T-helper 2 cell treated with Interferon-gamma antibody and Interleukin-4, amounts not matched to agents 5 μg/mL and 100 μg/mL, for 36 hours (primary cell): ENCODE measurements around the gene SPDYE17.
"Not testable (repeated sequence)": the region's sequence is repeated elsewhere in the genome, so short reads cannot be mapped to it uniquely, and the experiment has no call there.

ENCODE experiments used
- DNase-seq: peaks from one replicate; pipeline ENCODE4 v3.0.0; 2021; ENCODE audit warnings: low spot score
- H3K27ac Mint-ChIP-seq: one replicate; pipeline ENCODE4 v1.8.0; 2021; ENCODE audit warnings: mild to moderate bottlenecking, mixed read lengths
- H3K27me3 Mint-ChIP-seq: one replicate; pipeline ENCODE4 v1.8.0; 2021; ENCODE audit warnings: low read depth, mixed read lengths
- H3K36me3 Mint-ChIP-seq: one replicate; pipeline ENCODE4 v1.8.0; 2021; ENCODE audit warnings: low read depth, mixed read lengths
- H3K4me1 Mint-ChIP-seq: one replicate; pipeline ENCODE4 v1.8.0; 2021; ENCODE audit warnings: low read depth, mixed read lengths
- H3K4me3 Mint-ChIP-seq: one replicate; pipeline ENCODE4 v1.8.0; 2022; ENCODE audit warnings: mild to moderate bottlenecking, moderate library complexity, mixed read lengths
- H3K9me3 Mint-ChIP-seq: one replicate; pipeline ENCODE4 v1.8.0; 2021; ENCODE audit warnings: mixed read lengths

SPDYE17 gene, protein sequence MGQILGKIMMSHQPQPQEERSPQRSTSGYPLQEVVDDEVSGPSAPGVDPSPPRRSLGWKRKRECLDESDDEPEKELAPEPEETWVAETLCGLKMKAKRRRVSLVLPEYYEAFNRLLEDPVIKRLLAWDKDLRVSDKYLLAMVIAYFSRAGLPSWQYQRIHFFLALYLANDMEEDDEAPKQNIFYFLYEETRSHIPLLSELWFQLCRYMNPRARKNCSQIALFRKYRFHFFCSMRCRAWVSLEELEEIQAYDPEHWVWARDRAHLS

DNA sequence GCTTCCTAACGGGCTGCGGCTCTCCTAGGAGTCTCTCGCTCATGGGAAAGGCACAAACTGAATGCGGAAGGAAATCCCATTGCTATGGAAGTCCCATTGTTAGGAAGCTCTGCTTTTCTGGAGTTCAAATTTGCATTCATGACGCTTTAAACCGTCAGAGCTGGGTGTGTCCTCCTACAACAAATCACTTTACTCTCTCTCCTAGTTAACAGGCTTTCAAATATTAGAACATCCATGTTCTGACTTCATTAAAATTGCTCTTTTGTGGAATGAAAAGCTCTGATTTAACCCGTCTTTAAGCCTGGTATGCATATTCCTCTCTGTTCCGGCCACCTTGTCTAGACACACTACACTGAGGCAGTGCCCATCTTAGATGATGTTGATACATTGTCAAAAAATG lies at the start of gene SPDYE17:
Gene SPDYE17 (minus strand): TSS at position 101 of the 400 bp plus-strand sequence. CDS start 1,791 bp downstream, outside the sequence.
- DNase-seq, H3K27me3 Mint-ChIP-seq, H3K4me1 Mint-ChIP-seq, H3K27ac Mint-ChIP-seq, H3K36me3 Mint-ChIP-seq, H3K9me3 Mint-ChIP-seq, H3K4me3 Mint-ChIP-seq: not testable (repeated sequence)

DNA sequence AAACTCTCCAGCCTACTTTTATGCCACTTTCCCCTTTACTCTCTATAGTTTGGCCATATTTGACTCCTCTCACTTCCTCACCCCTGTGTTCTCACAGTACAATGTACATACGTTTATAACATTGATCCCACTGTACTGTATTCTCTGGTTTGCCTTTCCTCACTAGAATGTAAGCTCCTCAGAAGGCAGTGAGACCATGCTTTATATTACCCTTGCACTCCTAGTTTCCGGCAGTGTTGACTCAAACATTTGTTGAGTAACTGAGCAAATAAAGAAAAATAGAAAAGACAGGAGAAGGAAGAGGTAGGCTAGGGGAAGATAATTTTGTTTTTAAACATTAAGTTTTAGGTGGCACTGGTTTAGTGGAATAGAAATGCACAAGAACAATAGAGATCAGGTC lies 48.1 kb upstream of the SPDYE17 start:
- not testable (repeated sequence) for H3K4me3 Mint-ChIP-seq, H3K9me3 Mint-ChIP-seq, H3K36me3 Mint-ChIP-seq, DNase-seq, H3K27me3 Mint-ChIP-seq, H3K4me1 Mint-ChIP-seq
- peak overlapping the region; percentile 36 for H3K27ac Mint-ChIP-seq

DNA sequence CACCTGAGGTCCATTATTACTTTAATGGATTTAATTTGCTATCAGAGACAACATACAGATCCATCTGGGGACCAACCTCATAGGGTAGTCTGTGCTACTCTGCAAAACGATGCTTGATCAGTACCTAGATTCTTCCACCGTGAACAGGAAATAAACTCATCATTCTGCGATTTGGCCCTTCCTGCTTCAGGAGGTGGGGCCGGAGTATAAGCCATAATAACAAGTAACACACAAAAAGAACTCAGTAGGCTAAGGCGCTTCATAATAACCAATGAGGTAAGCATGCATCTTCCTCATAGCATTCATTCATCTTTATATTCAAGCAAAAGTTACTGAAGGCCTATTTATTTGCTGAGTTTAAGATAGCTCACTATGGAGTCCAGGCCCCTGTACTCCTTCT lies 47.5 kb upstream of the SPDYE17 start:
- H3K4me3 Mint-ChIP-seq, H3K27me3 Mint-ChIP-seq, H3K36me3 Mint-ChIP-seq, H3K9me3 Mint-ChIP-seq, DNase-seq, H3K27ac Mint-ChIP-seq, H3K4me1 Mint-ChIP-seq: not testable (repeated sequence)

DNA sequence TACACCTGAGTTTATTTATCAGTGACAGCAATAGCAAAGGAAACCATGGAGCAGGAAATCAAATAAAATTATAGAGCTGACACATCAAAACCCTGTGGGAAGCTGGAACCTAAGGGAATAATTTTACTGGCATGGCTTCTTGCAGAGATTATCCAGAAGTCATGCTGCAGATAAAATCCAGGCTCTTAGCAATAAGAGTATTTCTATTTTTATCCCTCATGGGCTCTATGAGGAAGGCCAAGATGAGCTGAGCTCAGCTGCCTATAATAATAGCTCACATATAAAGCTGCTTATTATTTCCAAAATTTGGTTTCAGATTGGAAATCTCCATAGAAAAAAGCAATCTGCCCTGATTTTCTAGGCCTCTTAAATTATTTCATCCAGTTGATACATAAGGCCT lies 47.0 kb upstream of the SPDYE17 start:
- H3K9me3 Mint-ChIP-seq, DNase-seq, H3K4me1 Mint-ChIP-seq, H3K4me3 Mint-ChIP-seq, H3K27ac Mint-ChIP-seq, H3K27me3 Mint-ChIP-seq: not testable (repeated sequence)
- H3K36me3 Mint-ChIP-seq = peaks cover 11% of the 10 kb centered on the region

DNA sequence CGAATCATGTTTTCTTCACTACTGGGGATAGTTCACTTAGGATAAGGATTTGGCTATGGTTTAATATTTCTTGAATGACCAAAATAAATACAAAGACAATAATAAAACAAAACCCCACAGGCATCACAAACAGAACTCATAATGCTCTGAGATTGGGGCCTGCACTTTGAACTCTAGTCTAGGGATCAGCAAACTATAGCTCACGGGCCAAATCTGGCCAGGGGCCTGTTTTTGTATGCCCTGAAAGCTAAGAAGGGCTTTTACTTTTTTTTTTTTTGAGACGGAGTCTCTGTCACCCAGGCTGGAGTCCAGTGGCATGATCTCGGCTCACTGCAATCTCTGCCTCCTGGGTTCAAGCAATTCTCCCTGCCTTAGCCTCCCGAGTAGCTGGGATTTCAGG lies 44.9 kb upstream of the SPDYE17 start:
- H3K27ac Mint-ChIP-seq, DNase-seq, H3K4me1 Mint-ChIP-seq, H3K4me3 Mint-ChIP-seq, H3K9me3 Mint-ChIP-seq, H3K27me3 Mint-ChIP-seq: not testable (repeated sequence)
- peaks cover 11% of the 10 kb centered on the region for H3K36me3 Mint-ChIP-seq

DNA sequence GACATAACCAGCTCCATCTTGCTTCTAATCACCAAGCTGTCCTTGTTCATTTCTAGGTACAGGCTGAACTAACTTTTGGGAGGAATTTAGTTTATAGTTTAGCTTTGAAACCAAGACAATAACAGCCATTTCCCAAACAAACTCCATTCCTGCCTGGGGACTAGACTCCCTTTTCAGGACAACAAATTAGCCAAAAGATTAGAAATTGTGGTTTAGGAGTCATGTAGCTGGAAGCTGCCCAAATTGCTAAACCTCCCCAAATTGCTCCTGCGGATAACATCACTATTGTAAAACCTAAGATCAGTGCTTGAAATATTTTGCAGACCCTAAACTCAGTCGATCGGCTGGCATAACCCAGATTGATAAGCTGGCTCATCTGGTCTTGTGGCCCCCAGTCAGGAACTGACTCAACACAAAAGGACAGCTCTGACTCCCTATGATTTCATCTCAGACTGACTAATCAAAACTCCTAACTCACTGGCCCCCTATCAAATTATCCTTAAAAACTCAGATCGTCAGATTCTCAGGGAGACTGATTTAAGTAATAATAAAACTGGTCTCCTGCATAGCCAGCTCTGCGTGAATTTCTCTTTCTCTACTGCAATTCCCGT lies 42.7 kb upstream of the SPDYE17 start:
- not testable (repeated sequence) for H3K4me1 Mint-ChIP-seq, H3K4me3 Mint-ChIP-seq, H3K27me3 Mint-ChIP-seq, H3K27ac Mint-ChIP-seq, H3K9me3 Mint-ChIP-seq, DNase-seq
- H3K36me3 Mint-ChIP-seq = peaks cover 21% of the 10 kb centered on the region

DNA sequence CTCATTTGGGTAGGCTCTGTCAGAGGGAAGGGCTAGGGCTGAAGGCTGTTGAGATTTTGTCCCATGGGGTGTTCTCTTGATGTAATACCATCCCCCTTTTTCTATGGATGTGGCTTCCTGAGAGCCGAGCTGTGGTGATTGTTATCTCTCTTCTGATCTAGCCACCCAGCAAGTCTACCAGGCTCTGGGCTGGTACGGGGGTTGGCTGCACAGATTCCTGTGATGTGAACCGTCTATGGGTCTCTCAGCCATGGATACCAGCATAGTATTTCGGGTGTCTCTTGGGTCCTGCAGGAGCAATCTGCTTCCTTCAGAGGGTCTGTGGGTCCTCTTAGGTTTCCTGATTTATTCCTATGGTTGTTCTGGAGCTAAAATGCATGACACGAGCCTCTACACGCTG lies 38.9 kb upstream of the SPDYE17 start:
- not testable (repeated sequence) for DNase-seq, H3K4me3 Mint-ChIP-seq, H3K9me3 Mint-ChIP-seq, H3K4me1 Mint-ChIP-seq, H3K27ac Mint-ChIP-seq, H3K27me3 Mint-ChIP-seq
- H3K36me3 Mint-ChIP-seq = peaks cover 25% of the 10 kb centered on the region

DNA sequence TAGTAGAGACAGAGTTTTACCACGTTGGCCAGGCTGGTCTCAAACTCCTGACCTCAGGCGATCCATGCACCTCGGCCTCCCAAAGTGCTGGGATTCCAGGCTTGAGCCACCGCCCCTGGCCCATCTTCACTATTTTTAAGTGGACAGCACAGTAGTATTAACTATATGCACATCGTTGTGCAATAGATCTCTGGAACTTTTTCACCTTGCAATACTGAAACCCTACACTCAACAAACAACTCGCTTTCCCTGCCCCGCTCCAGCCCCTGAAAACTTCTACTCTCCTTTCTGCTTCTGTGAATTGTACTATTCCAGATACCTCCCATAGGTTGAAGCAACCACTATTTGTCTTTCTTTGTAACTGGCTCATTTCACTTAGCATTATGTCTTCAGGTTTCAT lies 33.7 kb upstream of the SPDYE17 start:
- H3K4me3 Mint-ChIP-seq, H3K27me3 Mint-ChIP-seq, DNase-seq, H3K9me3 Mint-ChIP-seq, H3K4me1 Mint-ChIP-seq, H3K27ac Mint-ChIP-seq: not testable (repeated sequence)
- peaks cover 15% of the 10 kb centered on the region for H3K36me3 Mint-ChIP-seq

DNA sequence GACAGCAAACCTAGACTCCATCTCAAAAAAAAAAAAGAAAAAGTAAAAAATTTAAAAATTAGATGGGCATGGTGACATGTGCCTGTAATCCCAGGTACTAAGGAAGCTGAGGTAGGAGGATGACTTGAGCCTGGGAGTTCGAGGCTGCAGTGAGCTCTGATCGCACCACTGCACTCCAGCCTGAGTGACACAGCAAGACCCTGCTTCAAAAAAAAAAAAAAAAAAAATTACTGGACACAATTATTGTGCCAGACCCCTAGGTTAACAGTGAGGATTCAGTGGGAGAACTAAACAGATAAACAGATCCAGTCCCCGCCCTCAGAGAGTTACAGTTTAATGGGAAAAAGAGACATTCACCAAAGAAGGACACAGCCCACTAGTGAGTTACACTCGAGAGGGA lies 31.6 kb upstream of the SPDYE17 start:
- not testable (repeated sequence) for DNase-seq, H3K36me3 Mint-ChIP-seq, H3K27me3 Mint-ChIP-seq, H3K27ac Mint-ChIP-seq, H3K4me1 Mint-ChIP-seq, H3K9me3 Mint-ChIP-seq, H3K4me3 Mint-ChIP-seq

DNA sequence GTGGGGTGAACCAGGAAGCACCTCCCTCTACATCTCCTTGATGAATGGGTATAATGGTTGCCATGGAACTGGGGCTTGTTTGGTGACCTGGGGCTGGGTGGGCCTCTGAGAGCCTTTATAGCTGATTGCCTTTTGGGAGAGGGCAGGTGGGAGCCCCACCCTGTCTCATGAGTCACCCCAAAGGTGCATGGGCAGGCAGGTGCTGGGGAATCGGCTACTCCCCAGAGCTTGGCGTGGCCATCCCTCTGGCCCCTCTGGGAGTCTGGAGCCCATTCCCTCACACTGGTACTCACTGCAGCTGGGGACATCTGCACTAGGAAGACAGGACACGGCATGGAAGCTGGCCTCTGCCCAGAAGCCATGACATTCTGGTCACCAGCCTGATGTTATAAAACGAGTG lies 30.4 kb upstream of the SPDYE17 start, which contains the start of gene SPDYE18:
Gene SPDYE18 (minus strand): TSS at position 2 of the 400 bp plus-strand sequence. CDS start 2,046 bp downstream, outside the sequence.
- not testable (repeated sequence) for H3K27ac Mint-ChIP-seq, H3K9me3 Mint-ChIP-seq, H3K4me3 Mint-ChIP-seq, H3K4me1 Mint-ChIP-seq, H3K27me3 Mint-ChIP-seq, DNase-seq, H3K36me3 Mint-ChIP-seq

DNA sequence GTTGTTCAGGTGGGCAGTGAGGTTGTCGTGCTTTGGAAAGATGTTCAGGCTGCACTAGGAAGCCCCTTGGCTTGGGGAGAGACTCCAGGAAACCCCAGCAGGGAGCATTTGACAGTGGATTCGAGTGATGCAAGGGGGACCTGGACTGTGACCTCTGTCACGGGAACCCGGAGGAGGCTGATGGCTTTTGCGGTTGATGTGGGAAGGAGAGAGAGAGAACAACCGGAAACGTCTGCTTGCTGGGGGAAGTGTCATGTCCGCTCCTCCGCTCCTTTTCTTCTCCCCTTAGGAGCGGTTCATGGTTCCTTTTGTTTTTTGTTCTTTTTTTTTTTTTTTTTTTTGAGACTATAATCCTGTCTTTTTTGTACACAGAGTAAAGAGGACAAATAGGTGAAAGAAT lies 5.8 kb downstream of the SPDYE17 start:
- DNase-seq, H3K4me1 Mint-ChIP-seq, H3K4me3 Mint-ChIP-seq, H3K36me3 Mint-ChIP-seq, H3K9me3 Mint-ChIP-seq, H3K27ac Mint-ChIP-seq, H3K27me3 Mint-ChIP-seq: not testable (repeated sequence)

DNA sequence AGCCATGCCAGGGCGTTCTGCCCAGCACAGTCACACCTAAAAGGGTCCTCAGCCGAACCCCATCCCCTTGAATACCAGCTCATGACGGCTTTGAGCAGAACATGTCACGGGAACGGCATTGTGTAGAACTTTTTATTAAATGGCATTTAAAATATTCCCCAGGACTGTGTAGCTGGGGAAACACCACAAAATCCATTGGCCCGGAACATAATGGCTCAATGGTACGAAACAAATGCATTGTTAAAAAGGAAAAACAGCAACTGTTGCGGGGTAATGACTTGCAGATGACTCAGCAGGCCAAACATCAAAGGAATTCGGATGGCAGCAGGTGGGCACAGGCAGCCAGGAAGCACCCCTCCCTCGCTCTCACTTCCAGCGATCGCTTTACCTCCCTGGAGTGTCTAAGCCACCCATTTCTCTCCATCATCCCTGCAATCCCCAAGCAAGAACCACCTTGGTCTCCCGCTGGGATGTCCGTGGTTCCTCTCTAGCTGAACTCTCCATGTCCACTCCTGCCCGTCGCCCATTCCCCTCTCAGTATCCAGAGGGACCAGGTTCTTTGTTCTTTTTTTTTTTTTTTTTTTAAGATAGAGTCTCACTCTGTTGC lies 22.0 kb downstream of the SPDYE17 start:
- H3K27ac Mint-ChIP-seq, H3K4me3 Mint-ChIP-seq, H3K4me1 Mint-ChIP-seq, H3K9me3 Mint-ChIP-seq, DNase-seq, H3K27me3 Mint-ChIP-seq, H3K36me3 Mint-ChIP-seq: not testable (repeated sequence)

DNA sequence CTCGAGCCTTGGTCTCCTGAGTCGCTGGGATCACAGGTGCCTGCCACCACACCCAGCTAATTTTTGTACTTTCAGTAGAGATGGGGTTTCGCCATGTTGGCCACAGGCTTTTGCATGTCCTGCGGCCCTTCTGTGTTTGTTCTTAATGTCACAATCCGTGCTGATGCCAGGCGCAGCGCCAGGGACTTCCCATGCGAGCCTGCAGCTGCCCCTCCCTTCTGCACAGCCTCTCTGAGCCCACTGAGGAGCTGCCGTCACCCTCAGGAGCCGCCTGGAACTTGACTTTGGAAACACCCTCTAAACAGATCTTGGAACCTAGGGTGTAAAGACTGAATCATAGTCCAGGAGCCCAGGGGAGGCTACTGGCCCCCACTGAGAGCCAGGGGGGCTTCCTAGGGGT lies 24.2 kb downstream of the SPDYE17 start:
- H3K36me3 Mint-ChIP-seq, H3K9me3 Mint-ChIP-seq, H3K27ac Mint-ChIP-seq, H3K27me3 Mint-ChIP-seq, DNase-seq, H3K4me1 Mint-ChIP-seq, H3K4me3 Mint-ChIP-seq: not testable (repeated sequence)

DNA sequence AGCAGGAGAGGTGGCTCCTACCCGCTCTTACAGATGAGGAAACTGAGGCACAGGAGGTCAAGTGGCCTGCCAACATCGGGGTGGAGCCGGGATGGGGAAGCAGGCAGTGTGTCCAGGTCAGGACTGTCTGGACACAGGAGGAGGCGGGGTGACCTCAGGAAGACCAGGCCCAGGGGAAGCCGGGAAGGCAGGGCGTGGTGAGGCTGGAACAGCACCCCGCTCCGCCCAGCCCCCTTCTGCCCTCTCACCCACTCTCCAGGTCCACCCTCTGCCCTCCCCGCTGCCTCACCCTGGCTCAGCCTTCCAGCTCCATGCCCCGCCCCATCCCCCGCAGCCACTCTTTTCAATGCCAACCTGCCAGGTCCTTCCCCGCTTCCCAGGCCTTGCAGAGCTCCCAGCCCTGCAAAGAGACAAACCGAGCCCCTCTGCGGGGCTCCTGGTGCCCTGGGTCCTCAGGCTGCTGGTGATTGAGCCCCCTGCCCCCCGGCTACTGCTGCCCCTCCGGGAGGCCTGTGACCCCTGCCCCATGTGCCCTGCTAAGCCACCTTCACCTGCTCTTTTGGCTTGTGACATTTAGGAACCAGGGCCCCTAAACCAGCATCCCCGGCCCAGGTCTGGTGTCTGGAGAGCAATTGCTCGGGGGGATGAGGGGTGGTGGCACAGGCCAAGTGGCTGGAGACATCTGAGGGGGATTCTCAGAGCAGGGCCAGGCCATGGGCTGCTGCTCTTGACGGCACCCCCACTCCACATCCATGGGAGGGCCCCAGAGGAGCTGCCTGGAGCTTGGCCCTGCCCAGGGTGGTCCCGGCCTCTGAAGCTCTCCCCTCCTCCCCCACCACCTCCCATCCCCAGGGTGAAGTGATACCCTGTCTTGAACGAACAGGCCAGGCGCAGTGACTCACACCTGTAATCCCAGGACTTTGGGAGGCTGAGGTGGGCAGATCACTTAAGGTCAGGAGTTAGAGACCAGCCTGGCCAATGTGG lies 25.7 kb downstream of the SPDYE17 start:
- not testable (repeated sequence) for H3K27me3 Mint-ChIP-seq, H3K4me1 Mint-ChIP-seq, H3K27ac Mint-ChIP-seq, DNase-seq, H3K9me3 Mint-ChIP-seq, H3K36me3 Mint-ChIP-seq, H3K4me3 Mint-ChIP-seq
